Mesenchymal stem cell (in vitro differentiated cells and primary cell): ENCODE results near the gene KIF13A.
"Not testable (repeated sequence)": the region's sequence is repeated elsewhere in the genome, so short reads cannot be mapped to it uniquely, and the experiment has no call there.

Experiments
- DNase-seq: peaks from one replicate; pipeline ENCODE4 v3.0.0-alpha.2; 2013
- H2AFZ ChIP-seq: one replicate; pipeline ENCODE4 v1.6.1; 2013; ENCODE audit warnings: low read depth, mild to moderate bottlenecking, control low read depth, inconsistent platforms, low read length, moderate library complexity
- H2AK5ac ChIP-seq: 2 replicates; pipeline ENCODE4 v1.6.1; 2013; ENCODE audit warnings: low read length, moderate library complexity, mild to moderate bottlenecking, inconsistent platforms; ENCODE audit not compliant: severe bottlenecking
- H2BK120ac ChIP-seq: one replicate; pipeline ENCODE4 v1.6.1; 2013; ENCODE audit warnings: low read depth, mild to moderate bottlenecking, inconsistent platforms, low read length, moderate library complexity
- H2BK12ac ChIP-seq, 2 experiments: one replicate each; pipeline ENCODE4 v1.6.1; 2013; ENCODE audit warnings: inconsistent platforms in 2 of 2, low read length in 2 of 2, mild to moderate bottlenecking in 2 of 2, moderate library complexity in 2 of 2, control low read depth in 1 of 2
- H2BK15ac ChIP-seq: one replicate; pipeline ENCODE4 v1.6.1; 2013; ENCODE audit warnings: mild to moderate bottlenecking, low read depth, inconsistent platforms; ENCODE audit not compliant: poor library complexity, severe bottlenecking
- H2BK5ac ChIP-seq: 2 replicates; pipeline ENCODE4 v1.6.1; 2013; ENCODE audit warnings: low read depth, mild to moderate bottlenecking, low read length, control low read depth, inconsistent platforms; ENCODE audit not compliant: poor library complexity, severe bottlenecking
- H3K14ac ChIP-seq, 2 experiments: one replicate each; pipeline ENCODE4 v1.6.1; 2013; ENCODE audit warnings: inconsistent platforms in 2 of 2, low read length in 2 of 2, control low read depth in 1 of 2, mild to moderate bottlenecking in 1 of 2, moderate library complexity in 1 of 2
- H3K18ac ChIP-seq, 2 experiments: one replicate each; pipeline ENCODE4 v1.6.1; 2013; ENCODE audit warnings: inconsistent platforms in 2 of 2, low read length in 2 of 2, control low read depth in 1 of 2, low read depth in 1 of 2, mild to moderate bottlenecking in 1 of 2
- H3K23ac ChIP-seq, 2 experiments: one replicate each; pipeline ENCODE4 v1.6.1; 2013; ENCODE audit warnings: inconsistent platforms in 2 of 2, low read length in 2 of 2, mild to moderate bottlenecking in 2 of 2, moderate library complexity in 2 of 2, control low read depth in 1 of 2
- H3K27ac ChIP-seq: 2 replicates; pipeline ENCODE4 v1.5.1; 2013; ENCODE audit warnings: mild to moderate bottlenecking, moderate library complexity, low read length, control low read depth, inconsistent platforms; ENCODE audit not compliant: poor library complexity, severe bottlenecking
- H3K27me3 ChIP-seq, 2 experiments: 2 replicates each; pipeline versions ENCODE4 v1.6.1 to v1.7.0; 2013; ENCODE audit warnings: low read length in 2 of 2, mild to moderate bottlenecking in 2 of 2, moderate library complexity in 2 of 2, control low read depth in 1 of 2, inconsistent platforms in 1 of 2; ENCODE audit not compliant: control insufficient read depth in 1 of 2, insufficient read depth in 1 of 2
- H3K36me3 ChIP-seq, 2 experiments: 2 replicates each; pipeline versions ENCODE4 v1.6.1 to v1.7.0; 2013; ENCODE audit warnings: low read length in 2 of 2, control low read depth in 1 of 2, inconsistent platforms in 1 of 2, low read depth in 1 of 2, mild to moderate bottlenecking in 1 of 2; ENCODE audit not compliant: insufficient read depth in 2 of 2, control insufficient read depth in 1 of 2
- H3K4ac ChIP-seq, 2 experiments: one replicate each; pipeline ENCODE4 v1.6.1; 2013; ENCODE audit warnings: inconsistent platforms in 2 of 2, low read length in 2 of 2, mild to moderate bottlenecking in 2 of 2, moderate library complexity in 2 of 2, control low read depth in 1 of 2, low read depth in 1 of 2
- H3K4me1 ChIP-seq: 2 replicates; pipeline ENCODE4 v1.6.1; 2013; ENCODE audit warnings: low read depth, low read length, control low read depth; ENCODE audit not compliant: control insufficient read depth, insufficient read depth
- H3K4me2 ChIP-seq: 2 replicates; pipeline ENCODE4 v1.6.1; 2013; ENCODE audit warnings: low read length, mild to moderate bottlenecking, inconsistent platforms; ENCODE audit not compliant: poor library complexity, severe bottlenecking
- H3K4me3 ChIP-seq, 2 experiments: 2 replicates each; pipeline versions ENCODE4 v1.5.1 to v1.7.0; 2013; ENCODE audit warnings: low read length in 2 of 2, mild to moderate bottlenecking in 2 of 2, control low read depth in 1 of 2, low read depth in 1 of 2; ENCODE audit not compliant: insufficient read depth in 1 of 2
- H3K79me1 ChIP-seq: replicated peaks from 2 replicates; pipeline ENCODE4 v1.6.1; 2013; ENCODE audit warnings: mild to moderate bottlenecking, control low read depth, low read length, inconsistent platforms; ENCODE audit not compliant: poor library complexity, severe bottlenecking
- H3K9ac ChIP-seq: 2 replicates; pipeline ENCODE4 v1.7.0; 2013; ENCODE audit warnings: mild to moderate bottlenecking, low read length, moderate library complexity
- H3K9me3 ChIP-seq: 2 replicates; pipeline ENCODE4 v1.7.0; 2013; ENCODE audit warnings: mild to moderate bottlenecking, low read length; ENCODE audit not compliant: control insufficient read depth
- H4K8ac ChIP-seq: one replicate; pipeline ENCODE4 v1.6.1; 2013; ENCODE audit warnings: inconsistent platforms, mild to moderate bottlenecking, low read length, moderate library complexity
- H4K91ac ChIP-seq: one replicate; pipeline ENCODE4 v1.6.1; 2013; ENCODE audit warnings: mild to moderate bottlenecking, low read length, inconsistent platforms
- WGBS: methylation state at CpG from one replicate; pipeline ENCODE4 v1.1.7; 2013; ENCODE audit warnings: mixed read lengths; 5-methylcytosine and 5-hydroxymethylcytosine counted together

KIF13A gene

DNA sequence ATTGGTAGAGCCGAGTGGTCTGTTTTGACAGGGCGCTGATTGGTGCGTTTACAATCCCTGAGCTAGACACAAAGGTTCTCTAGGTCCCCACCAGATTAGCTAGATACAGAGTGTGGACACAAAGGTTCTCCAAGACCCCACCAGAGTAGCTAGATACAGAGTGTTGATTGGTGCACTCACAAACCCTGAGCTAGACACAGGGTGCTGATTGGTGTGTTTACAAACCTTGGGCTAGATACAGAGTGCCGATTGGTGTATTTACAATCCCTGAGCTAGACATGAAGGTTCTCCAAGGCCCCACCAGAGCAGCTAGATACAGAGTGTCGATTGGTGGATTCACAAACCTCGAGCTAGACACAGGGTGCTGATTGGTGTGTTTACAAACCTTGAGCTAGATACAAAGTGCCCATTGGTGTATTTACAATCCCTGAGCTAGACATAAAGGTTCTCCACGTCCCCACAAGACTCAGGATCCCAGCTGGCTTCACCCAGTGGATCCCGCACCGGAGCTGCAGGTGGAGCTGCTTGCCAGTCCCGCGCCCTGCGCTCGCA lies 242.6 kb downstream of the KIF13A start:
- H2BK120ac ChIP-seq, H2AK5ac ChIP-seq, H2BK12ac ChIP-seq, H2AFZ ChIP-seq, H2BK15ac ChIP-seq, H3K27me3 ChIP-seq, H3K9ac ChIP-seq, H3K4me3 ChIP-seq, H3K36me3 ChIP-seq, H3K9me3 ChIP-seq, H3K4me2 ChIP-seq, H4K8ac ChIP-seq, H2BK5ac ChIP-seq, H3K4me1 ChIP-seq, H3K79me1 ChIP-seq, H4K91ac ChIP-seq, H3K4ac ChIP-seq, H3K14ac ChIP-seq, H3K27ac ChIP-seq, DNase-seq, H3K18ac ChIP-seq, H3K23ac ChIP-seq: not testable (repeated sequence)
- WGBS = 96% methylated on average over 10 of the region's 13 CpGs

DNA sequence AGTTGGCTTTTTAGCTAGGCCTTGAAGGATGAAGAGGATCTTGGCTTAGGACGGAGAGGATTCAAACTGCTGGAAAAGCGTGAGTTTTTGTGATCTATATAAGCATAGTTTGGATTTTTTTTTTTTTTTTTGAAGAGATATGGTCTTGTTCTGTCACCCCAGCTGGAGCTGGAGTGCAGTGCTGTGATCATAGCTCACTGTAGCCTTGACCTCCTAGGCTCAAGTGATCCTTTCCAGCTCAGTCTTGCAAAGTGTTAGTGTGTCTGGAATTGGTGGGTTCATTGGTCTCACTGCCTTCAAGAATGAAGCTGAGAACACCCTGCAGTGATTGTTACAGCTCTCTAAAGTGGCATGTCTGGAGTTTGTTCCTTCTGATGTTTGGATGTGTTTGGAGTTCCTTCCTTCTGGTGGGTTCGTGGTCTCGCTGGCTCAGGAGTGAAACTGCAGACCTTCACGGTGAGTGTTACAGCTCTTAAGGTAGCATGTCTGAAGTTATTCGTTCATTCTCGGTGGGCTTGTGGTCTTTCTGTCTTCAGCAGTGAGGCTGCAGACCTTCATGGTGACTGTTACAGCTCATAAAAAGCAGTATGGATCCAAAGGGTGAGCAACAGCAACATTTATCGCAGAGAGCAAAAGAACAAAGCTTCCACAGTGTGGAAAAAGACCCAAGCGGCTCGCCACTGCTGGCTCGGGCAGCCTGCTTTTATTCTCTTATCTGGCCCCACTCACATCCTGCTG lies 243.2 kb downstream of the KIF13A start:
- no peak overlapping the region for H3K27ac ChIP-seq
- H2BK120ac ChIP-seq = no peak overlapping the region
- H3K4me2 ChIP-seq = no peak overlapping the region
- no peak for DNase-seq
- no peak overlapping the region for H3K9ac ChIP-seq
- no peak overlapping the region for H3K4ac ChIP-seq
- WGBS = 70% methylated on average over 11 of the region's 11 CpGs
- H2BK12ac ChIP-seq = no peak overlapping the region
- no peak overlapping the region for H2AK5ac ChIP-seq
- H3K36me3 ChIP-seq = no peaks in the 10 kb centered on the region
- H3K79me1 ChIP-seq = no peaks in the 10 kb centered on the region
- H2BK5ac ChIP-seq = no peak overlapping the region
- no peaks in the 10 kb centered on the region for H3K27me3 ChIP-seq
- no peak overlapping the region for H3K14ac ChIP-seq
- H3K4me1 ChIP-seq = peaks cover 2% of the 10 kb centered on the region
- no peak overlapping the region for H2AFZ ChIP-seq
- H3K18ac ChIP-seq = no peak overlapping the region
- no peak overlapping the region for H3K4me3 ChIP-seq
- no peak overlapping the region for H2BK15ac ChIP-seq
- H4K8ac ChIP-seq = no peak overlapping the region
- no peaks in the 10 kb centered on the region for H3K9me3 ChIP-seq
- H4K91ac ChIP-seq = no peak overlapping the region
- H3K23ac ChIP-seq = no peak overlapping the region

DNA sequence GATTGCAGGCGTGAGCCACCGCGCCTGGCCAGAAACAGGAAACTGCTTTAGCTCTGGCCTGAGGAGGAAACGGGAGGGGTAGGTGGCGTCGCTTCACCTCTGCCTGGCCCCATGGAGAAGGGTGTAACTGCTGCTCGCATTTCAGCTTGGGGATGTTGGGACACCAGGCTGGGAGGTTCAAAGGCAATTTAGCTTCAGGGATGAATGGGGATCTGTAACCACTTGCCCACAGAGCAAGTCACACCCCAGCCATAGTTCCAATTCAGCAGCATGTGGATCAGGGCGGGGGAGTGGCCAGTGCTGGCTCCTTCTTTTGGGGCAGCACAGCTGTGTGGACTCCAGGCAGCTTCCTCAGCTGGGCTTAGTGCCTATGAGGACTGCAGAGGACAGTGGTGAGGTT lies 245.9 kb downstream of the KIF13A start:
- no peak overlapping the region for H3K18ac ChIP-seq
- H3K9me3 ChIP-seq = peaks cover 20% of the 10 kb centered on the region
- H2AFZ ChIP-seq = no peak overlapping the region
- no peak for DNase-seq
- WGBS = 81% methylated on average over 8 of the region's 8 CpGs
- no peak overlapping the region for H3K14ac ChIP-seq
- H2BK5ac ChIP-seq = no peak overlapping the region
- no peaks in the 10 kb centered on the region for H3K36me3 ChIP-seq
- H3K27me3 ChIP-seq = no peaks in the 10 kb centered on the region
- H2BK12ac ChIP-seq = no peak overlapping the region
- H2AK5ac ChIP-seq = no peak overlapping the region
- no peak overlapping the region for H4K91ac ChIP-seq
- peaks cover 2% of the 10 kb centered on the region for H3K4me1 ChIP-seq
- H3K4ac ChIP-seq = no peak overlapping the region
- H3K4me3 ChIP-seq = no peak overlapping the region
- H3K9ac ChIP-seq = no peak overlapping the region
- no peak overlapping the region for H3K4me2 ChIP-seq
- no peak overlapping the region for H4K8ac ChIP-seq
- H2BK15ac ChIP-seq = no peak overlapping the region
- H2BK120ac ChIP-seq = no peak overlapping the region
- no peaks in the 10 kb centered on the region for H3K79me1 ChIP-seq
- no peak overlapping the region for H3K23ac ChIP-seq
- no peak overlapping the region for H3K27ac ChIP-seq

DNA sequence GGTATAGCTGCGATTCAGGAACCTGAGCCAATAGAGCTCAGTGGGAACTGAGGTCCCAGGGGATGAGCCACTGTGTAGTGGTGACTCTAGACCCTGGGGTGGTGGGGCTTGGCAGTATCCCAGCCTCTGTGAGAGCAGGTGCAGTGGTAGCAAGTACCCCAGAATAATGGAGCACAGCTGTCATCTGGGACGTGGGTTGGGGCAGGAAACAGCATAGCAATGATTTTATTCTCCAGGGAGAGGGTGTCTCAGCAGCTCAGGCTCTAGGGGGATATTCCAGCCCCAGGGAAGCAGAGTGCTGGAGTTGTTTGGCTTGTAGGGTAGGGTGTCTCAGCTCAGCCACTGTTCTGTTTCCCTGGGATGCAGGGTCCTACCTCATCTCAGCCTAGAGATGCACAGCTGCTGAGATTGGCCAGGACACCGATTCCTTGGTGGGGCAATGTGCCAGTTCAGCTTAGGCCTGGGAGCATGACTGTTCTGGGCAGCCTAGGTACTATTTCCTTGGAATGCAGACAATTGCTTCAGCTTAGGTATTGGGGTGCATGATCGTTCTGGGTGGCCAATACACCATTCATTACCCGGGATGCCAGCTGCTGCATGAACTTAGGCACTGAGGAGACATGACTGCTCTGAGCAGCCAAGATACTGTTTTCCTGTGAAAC lies 246.7 kb downstream of the KIF13A start:
- H3K4me3 ChIP-seq = no peak overlapping the region
- no peak overlapping the region for H3K18ac ChIP-seq
- no peak for DNase-seq
- H3K27me3 ChIP-seq = no peaks in the 10 kb centered on the region
- H4K8ac ChIP-seq = no peak overlapping the region
- no peak overlapping the region for H2AK5ac ChIP-seq
- H2AFZ ChIP-seq = no peak overlapping the region
- H3K79me1 ChIP-seq = no peaks in the 10 kb centered on the region
- no peak overlapping the region for H3K4ac ChIP-seq
- H3K23ac ChIP-seq = no peak overlapping the region
- H2BK15ac ChIP-seq = no peak overlapping the region
- no peak overlapping the region for H2BK5ac ChIP-seq
- H3K9ac ChIP-seq = no peak overlapping the region
- H2BK120ac ChIP-seq = no peak overlapping the region
- H3K14ac ChIP-seq = no peak overlapping the region
- H4K91ac ChIP-seq = no peak overlapping the region
- peaks cover 20% of the 10 kb centered on the region for H3K9me3 ChIP-seq
- no peak overlapping the region for H2BK12ac ChIP-seq
- WGBS = 85% methylated on average over 5 of the region's 5 CpGs
- no peak overlapping the region for H3K4me2 ChIP-seq
- H3K4me1 ChIP-seq = peaks cover 2% of the 10 kb centered on the region
- no peaks in the 10 kb centered on the region for H3K36me3 ChIP-seq
- no peak overlapping the region for H3K27ac ChIP-seq
